Measurements from ENCODE around the gene MLN. TPM values are rescaled to one million over a fixed set of nuclear protein-coding genes. Genes with fewer than 3 reads are reported as not detected.

The MLN gene
- total and polyA plus RNA-seq, 2 donors (not counting 3 experiments of a cell fraction or from before 2014, with no cell fraction given): not detected

- Histone ChIP-seq H3K9me1 (replicated peaks; ENCODE audit: control insufficient read depth, extremely low read depth, insufficient read depth, low read length) (no peaks in the 10 kb centered on the region), H3K4me3 (replicated peaks in 1 of 3; ENCODE audit: insufficient read depth in 1 of 3, low read depth in 1 of 3, low read length in 3 of 3) (no peak overlapping the region), H3K27me3 (ENCODE audit: control insufficient read depth in 2 of 2, insufficient read depth in 2 of 2, low read length in 2 of 2) (peaks cover 0 to 2% of the 10 kb centered on the region in 2 experiments), H3K27ac (ENCODE audit: insufficient read depth, low read depth, low read length) (no peak overlapping the region), H3K79me2 (ENCODE audit: control insufficient read depth, insufficient read depth, low read length) (peaks cover 14% of the 10 kb centered on the region), H3K4me2 (ENCODE audit: insufficient read depth, low read length) (no peak overlapping the region), H3K4me1 (ENCODE audit: control insufficient read depth, extremely low read depth, insufficient read depth, low read length) (peaks cover 26% of the 10 kb centered on the region), H3K9me3 (replicated peaks; ENCODE audit: control insufficient read depth, insufficient read depth, low read length) (no peaks in the 10 kb centered on the region), H2AFZ (ENCODE audit: low read depth, low read length) (no peak overlapping the region), H3K36me3 (ENCODE audit: control insufficient read depth in 2 of 2, extremely low read depth in 1 of 2, insufficient read depth in 2 of 2, low read length in 2 of 2) (no peaks in the 10 kb centered on the region), H4K20me1 (replicated peaks; ENCODE audit: control insufficient read depth, extremely low read depth, insufficient read depth, low read length) (no peaks in the 10 kb centered on the region), H3K9ac (replicated peaks; ENCODE audit: extremely low read depth, insufficient read depth, low read length) (no peak overlapping the region)
- BruUV-seq (replicated peaks): no TSS peak
- dilution Hi-C loops (cut with MboI; ENCODE audit: extremely low pct_ligation_motif_present, low sequenced_read_pairs): no loop called here
- no peak for TF ChIP-seq GATA2 (IDR thresholded peaks at IDR 0.05; ENCODE audit: insufficient read depth, insufficient read length, low read depth, low read length)
- no peak for TF ChIP-seq EZH2 (IDR thresholded peaks at IDR 0.05; ENCODE audit: borderline replicate concordance, low read depth, low read length, severe bottlenecking)
- no peak for TF ChIP-seq FOS (IDR thresholded peaks at IDR 0.05; ENCODE audit: borderline replicate concordance, insufficient read depth, low read length)
- no peak for TF ChIP-seq POLR2AphosphoS5 (IDR thresholded peaks at IDR 0.05; ENCODE audit: insufficient read depth, low read depth, low read length)
- TF ChIP-seq MYC (IDR thresholded peaks at IDR 0.05; ENCODE audit: low read depth, low read length): no peak
- no peak for TF ChIP-seq MAX (IDR thresholded peaks at IDR 0.05; ENCODE audit: insufficient read depth, insufficient read length)
- TF ChIP-seq POLR2A (IDR thresholded peaks at IDR 0.05; ENCODE audit: low read depth, low read length): no peak
- TF ChIP-seq JUN (IDR thresholded peaks at IDR 0.05; ENCODE audit: borderline replicate concordance, insufficient read depth, insufficient read length, low read depth): no peak
- no peak for TF ChIP-seq CTCF (IDR thresholded peaks at IDR 0.05; ENCODE audit: extremely low read depth in 1 of 2, insufficient read depth in 1 of 2, low read depth in 1 of 2, low read length in 2 of 2)
- CTCF ChIA-PET: interaction anchor here (2.9 kb wide), 1 partner anchor 19 kb away, joined by 14 read pairs; no protein-coding TSS in a partner anchor
- FAIRE-seq (no peak), DNase-seq (ENCODE audit: low read depth, low spot score) (no peak)
- intact Hi-C loops (cut with micrococcal nuclease): no loop called here
- POLR2A ChIA-PET: no interaction called here
Measured at GRCh38 chr6:33790910-33791309, 12.9 kb downstream of the MLN start.
